Panc1 (cell line): ENCODE measurements around the gene TSHZ1. TPM values are rescaled to one million over a fixed set of nuclear protein-coding genes. Genes with fewer than 3 reads are reported as not detected.

Experiments used
- ATAC-seq: fragments of 200-7000 bp; cut with Tn5 transposase; 2 replicates; pipeline ENCODE4 v1.9.1; 2020; ENCODE audit warnings: mild to moderate bottlenecking, moderate library complexity
- BruUV-seq: library from RNA; stranded (reverse); fragments of 400-500 nt; replicated peaks from 2 replicates; lab custom pipeline; 2021; lab: Mats Ljungman, UMichigan
- CTCF ChIA-PET: fragments of 300-600 bp; sonication (Branson Sonifier 250); formaldehyde crosslinking; loops from one replicate; lab custom pipeline; 2022; ENCODE audit warnings: antibody characterized with exemption; lab: Charles Lee
- POLR2A ChIA-PET: fragments of 300-600 bp; sonication (Branson Sonifier 250); formaldehyde crosslinking; loops from one replicate; lab custom pipeline; 2022; ENCODE audit warnings: antibody characterized with exemption; lab: Charles Lee
- DNase-seq: peaks from one replicate; pipeline ENCODE4 v3.0.0-alpha.2; 2010; ENCODE audit warnings: low read depth, low spot score
- H3K27ac ChIP-seq: 2 replicates; pipeline ENCODE4 v1.5.1; 2011; ENCODE audit warnings: mild to moderate bottlenecking, low read length, inconsistent platforms
- H3K27me3 ChIP-seq: fragments of 200-500 bp; sonication (Bioruptor generic); 2 replicates; pipeline ENCODE4 v1.6.0; 2014; ENCODE audit warnings: low read length, inconsistent platforms; ENCODE audit not compliant: control insufficient read depth, insufficient read depth
- H3K36me3 ChIP-seq: fragments of 200-500 bp; sonication (Bioruptor generic); 2 replicates; pipeline ENCODE4 v1.5.1; 2014; ENCODE audit warnings: inconsistent platforms, mild to moderate bottlenecking, low read length, moderate library complexity; ENCODE audit not compliant: control insufficient read depth, insufficient read depth
- H3K4me1 ChIP-seq: 2 replicates; pipeline ENCODE4 v1.5.1; 2011; ENCODE audit warnings: inconsistent platforms, mild to moderate bottlenecking, low read length, moderate library complexity; ENCODE audit not compliant: control insufficient read depth, insufficient read depth
- H3K4me3 ChIP-seq, 2 experiments: 2 replicates each; pipeline ENCODE4 v1.5.1; 2011 to 2012; ENCODE audit warnings: low read depth in 2 of 2, low read length in 2 of 2, mild to moderate bottlenecking in 2 of 2, inconsistent platforms in 1 of 2, moderate library complexity in 1 of 2
- H3K9me3 ChIP-seq: fragments of 200-500 bp; sonication (Bioruptor generic); 2 replicates; pipeline ENCODE4 v1.5.1; 2014; ENCODE audit warnings: low read depth, mild to moderate bottlenecking, inconsistent platforms, low read length, moderate library complexity; ENCODE audit not compliant: control insufficient read depth, insufficient read depth
- POLR2AphosphoS5 ChIP-seq: IDR thresholded peaks from 2 replicates; pipeline ENCODE4 v1.6.1; 2012; ENCODE audit warnings: mild to moderate bottlenecking, low read depth, low read length, moderate library complexity
- SIN3A ChIP-seq: IDR thresholded peaks from 2 replicates; pipeline ENCODE4 v1.6.1; 2012; ENCODE audit warnings: low read depth, mild to moderate bottlenecking, low read length, moderate library complexity, borderline replicate concordance; ENCODE audit not compliant: insufficient read depth
- TCF7L2 ChIP-seq: IDR thresholded peaks from 2 replicates; pipeline ENCODE4 v1.6.1; 2011; ENCODE audit warnings: mild to moderate bottlenecking, low read depth, low read length, inconsistent platforms
- in situ Hi-C: cut with HindIII; loops from 2 replicates; pipeline ENCODE4 v1.10.0; 2016; ENCODE audit warnings: low sequenced_read_pairs, low pct_unique_long_range_greater_than_20kb
- intact Hi-C: fragments of 100-400 bp; cut with micrococcal nuclease; formaldehyde crosslinking; loops from one replicate; pipeline ENCODE4 v1.10.0; 2022; ENCODE audit not compliant: unreplicated experiment
- total RNA-seq: library from RNA; stranded (reverse); gene quantifications from one replicate; pipeline ENCODE4 v1.2.1, GENCODE V29; 2021; ENCODE audit not compliant: unreplicated experiment
- TF ChIP-seq, protein P1 (sequence below), 2 experiments: IDR thresholded peaks; 2 replicates each; pipeline ENCODE4 v1.6.1; 2011 to 2012; ENCODE audit warnings: low read depth in 2 of 2, control low read depth in 1 of 2, low read length in 1 of 2, mild to moderate bottlenecking in 1 of 2, moderate library complexity in 1 of 2; ENCODE audit not compliant: insufficient read depth in 1 of 2
- TF ChIP-seq, protein P2 (sequence below): fragments of 450-650 bp; IDR thresholded peaks from 2 replicates; pipeline ENCODE4 v1.5.1; 2017; ENCODE audit warnings: mild to moderate bottlenecking

The TSHZ1 gene
- total RNA-seq, 1 experiment from 2014 or later: 10.0 TPM

DNA sequence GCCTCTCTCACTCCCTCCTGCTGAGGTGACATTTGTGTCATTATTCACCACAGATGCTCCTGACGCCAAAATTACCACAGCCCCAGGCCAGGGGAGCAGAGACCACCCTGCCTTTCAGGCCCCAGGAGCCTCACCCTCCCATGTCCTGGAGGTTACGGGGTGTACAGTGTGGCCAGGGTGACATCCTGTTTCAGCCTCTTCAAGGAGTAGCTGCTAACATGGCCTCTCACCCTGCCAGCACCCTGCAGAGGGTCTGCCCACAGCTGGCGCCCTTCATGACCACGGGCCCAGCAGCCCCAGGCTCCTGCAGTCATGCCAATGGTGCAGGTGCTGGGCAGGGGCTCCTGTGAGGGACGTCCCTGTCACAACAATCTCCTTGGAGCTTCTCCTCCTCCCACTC is 124.3 kb downstream of the TSHZ1 start:
- ChIA-PET CTCF (no interaction called here), POLR2A (no interaction called here)

DNA sequence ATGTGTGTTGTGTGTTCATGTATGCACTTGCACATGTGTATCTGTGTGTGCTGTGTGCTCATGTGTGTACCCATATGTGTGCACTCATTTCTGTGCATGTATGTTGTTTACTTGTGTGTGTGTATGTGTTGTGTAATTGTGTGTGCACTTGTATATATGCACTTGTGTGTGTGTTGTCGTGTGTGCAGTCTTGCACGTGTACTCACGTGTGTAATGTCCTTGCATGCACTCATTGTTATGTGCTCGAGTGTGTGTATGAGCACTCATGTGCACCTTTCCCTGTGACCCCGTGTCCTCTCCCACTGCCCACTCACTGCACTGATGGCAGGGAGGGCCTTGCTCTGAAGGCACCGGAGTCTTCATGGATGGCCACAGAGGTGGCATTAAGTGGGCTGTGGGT is 124.9 kb downstream of the TSHZ1 start:
- ChIA-PET CTCF (no interaction called here), POLR2A (no interaction called here)
- no peak for TF ChIP-seq TCF7L2
- no peak for TF ChIP-seq POLR2AphosphoS5
- TF ChIP-seq SIN3A: no peak
- TF ChIP-seq, protein P1, sequence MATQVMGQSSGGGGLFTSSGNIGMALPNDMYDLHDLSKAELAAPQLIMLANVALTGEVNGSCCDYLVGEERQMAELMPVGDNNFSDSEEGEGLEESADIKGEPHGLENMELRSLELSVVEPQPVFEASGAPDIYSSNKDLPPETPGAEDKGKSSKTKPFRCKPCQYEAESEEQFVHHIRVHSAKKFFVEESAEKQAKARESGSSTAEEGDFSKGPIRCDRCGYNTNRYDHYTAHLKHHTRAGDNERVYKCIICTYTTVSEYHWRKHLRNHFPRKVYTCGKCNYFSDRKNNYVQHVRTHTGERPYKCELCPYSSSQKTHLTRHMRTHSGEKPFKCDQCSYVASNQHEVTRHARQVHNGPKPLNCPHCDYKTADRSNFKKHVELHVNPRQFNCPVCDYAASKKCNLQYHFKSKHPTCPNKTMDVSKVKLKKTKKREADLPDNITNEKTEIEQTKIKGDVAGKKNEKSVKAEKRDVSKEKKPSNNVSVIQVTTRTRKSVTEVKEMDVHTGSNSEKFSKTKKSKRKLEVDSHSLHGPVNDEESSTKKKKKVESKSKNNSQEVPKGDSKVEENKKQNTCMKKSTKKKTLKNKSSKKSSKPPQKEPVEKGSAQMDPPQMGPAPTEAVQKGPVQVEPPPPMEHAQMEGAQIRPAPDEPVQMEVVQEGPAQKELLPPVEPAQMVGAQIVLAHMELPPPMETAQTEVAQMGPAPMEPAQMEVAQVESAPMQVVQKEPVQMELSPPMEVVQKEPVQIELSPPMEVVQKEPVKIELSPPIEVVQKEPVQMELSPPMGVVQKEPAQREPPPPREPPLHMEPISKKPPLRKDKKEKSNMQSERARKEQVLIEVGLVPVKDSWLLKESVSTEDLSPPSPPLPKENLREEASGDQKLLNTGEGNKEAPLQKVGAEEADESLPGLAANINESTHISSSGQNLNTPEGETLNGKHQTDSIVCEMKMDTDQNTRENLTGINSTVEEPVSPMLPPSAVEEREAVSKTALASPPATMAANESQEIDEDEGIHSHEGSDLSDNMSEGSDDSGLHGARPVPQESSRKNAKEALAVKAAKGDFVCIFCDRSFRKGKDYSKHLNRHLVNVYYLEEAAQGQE (IDR thresholded peaks at IDR 0.05; ENCODE audit: insufficient read depth in 1 of 2, low read depth in 2 of 2, low read length in 1 of 2): no peak
- TF ChIP-seq, protein P2, sequence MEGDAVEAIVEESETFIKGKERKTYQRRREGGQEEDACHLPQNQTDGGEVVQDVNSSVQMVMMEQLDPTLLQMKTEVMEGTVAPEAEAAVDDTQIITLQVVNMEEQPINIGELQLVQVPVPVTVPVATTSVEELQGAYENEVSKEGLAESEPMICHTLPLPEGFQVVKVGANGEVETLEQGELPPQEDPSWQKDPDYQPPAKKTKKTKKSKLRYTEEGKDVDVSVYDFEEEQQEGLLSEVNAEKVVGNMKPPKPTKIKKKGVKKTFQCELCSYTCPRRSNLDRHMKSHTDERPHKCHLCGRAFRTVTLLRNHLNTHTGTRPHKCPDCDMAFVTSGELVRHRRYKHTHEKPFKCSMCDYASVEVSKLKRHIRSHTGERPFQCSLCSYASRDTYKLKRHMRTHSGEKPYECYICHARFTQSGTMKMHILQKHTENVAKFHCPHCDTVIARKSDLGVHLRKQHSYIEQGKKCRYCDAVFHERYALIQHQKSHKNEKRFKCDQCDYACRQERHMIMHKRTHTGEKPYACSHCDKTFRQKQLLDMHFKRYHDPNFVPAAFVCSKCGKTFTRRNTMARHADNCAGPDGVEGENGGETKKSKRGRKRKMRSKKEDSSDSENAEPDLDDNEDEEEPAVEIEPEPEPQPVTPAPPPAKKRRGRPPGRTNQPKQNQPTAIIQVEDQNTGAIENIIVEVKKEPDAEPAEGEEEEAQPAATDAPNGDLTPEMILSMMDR: no peak
- H3K4me1 ChIP-seq: no peaks in the 10 kb centered on the region
- no peaks in the 10 kb centered on the region; the same call in 1 of the 2 replicates for H3K27me3 ChIP-seq
- intact Hi-C loops: no loop called here
- ATAC-seq (no peak), DNase-seq (no peak)
- H3K36me3 ChIP-seq: no peaks in the 10 kb centered on the region
- no peaks in the 10 kb centered on the region for H3K9me3 ChIP-seq
- no peak overlapping the region for H3K27ac ChIP-seq
- in situ Hi-C loops: no loop called here
- no TSS peak for BruUV-seq
- H3K4me3 ChIP-seq: no peak overlapping the region

More for the DNA sequence above, 124.3 kb downstream of the TSHZ1 start:
- Histone ChIP-seq H3K36me3 (no peaks in the 10 kb centered on the region), H3K9me3 (no peaks in the 10 kb centered on the region), H3K4me3 (no peak overlapping the region), H3K27ac (no peak overlapping the region), H3K27me3 (no peaks in the 10 kb centered on the region), H3K4me1 (no peaks in the 10 kb centered on the region)
- DNase-seq (no peak), ATAC-seq (0 out of 2 replicates have a peak, but pooled peaks have one; percentile 26)
- BruUV-seq: no TSS peak
- intact Hi-C loops: no loop called here
- in situ Hi-C loops: no loop called here
- TF ChIP-seq POLR2AphosphoS5 (no peak), TCF7L2 (no peak), SIN3A (no peak)
- TF ChIP-seq, protein P1 (IDR thresholded peaks at IDR 0.05; ENCODE audit: insufficient read depth in 1 of 2, low read depth in 2 of 2, low read length in 1 of 2): no peak
- TF ChIP-seq, protein P2: no peak
